HL-60/S4 treated with phorbol 12-myristate 13-acetate at 8.2 ng/mL for 4 days and 3 days (cell line): ENCODE measurements around the gene P2RY13.

Experiments
- in situ Hi-C: fragments of 300-500 bp; cut with MboI; formaldehyde crosslinking; loops from 2 replicates; pipeline ENCODE4 v1.15.0; 2022; ENCODE audit warnings: low sequenced_read_pairs

P2RY13 gene

DNA sequence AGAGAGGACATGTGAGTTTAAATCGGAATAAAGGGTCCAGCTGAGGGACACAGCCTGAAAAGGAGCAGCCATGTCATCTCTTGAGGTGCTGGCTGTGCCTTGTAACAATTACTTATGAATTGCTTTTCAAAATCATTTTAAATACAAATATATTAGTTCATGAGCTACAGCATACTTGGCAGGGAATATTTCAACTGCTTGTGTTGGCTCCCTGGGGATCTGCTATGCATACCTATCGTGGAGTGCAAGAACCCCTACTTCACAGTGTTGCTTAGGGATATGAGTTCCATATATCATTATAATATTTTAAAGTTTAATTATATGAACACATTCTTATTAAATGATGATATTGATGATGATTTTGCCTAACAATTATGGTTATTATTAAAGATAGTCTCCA, 31.9 kb downstream of the P2RY13 start:
- in situ Hi-C loops = loop anchor here (25.0 kb wide), 1 partner anchor 540 kb away; no protein-coding TSS in a partner anchor

DNA sequence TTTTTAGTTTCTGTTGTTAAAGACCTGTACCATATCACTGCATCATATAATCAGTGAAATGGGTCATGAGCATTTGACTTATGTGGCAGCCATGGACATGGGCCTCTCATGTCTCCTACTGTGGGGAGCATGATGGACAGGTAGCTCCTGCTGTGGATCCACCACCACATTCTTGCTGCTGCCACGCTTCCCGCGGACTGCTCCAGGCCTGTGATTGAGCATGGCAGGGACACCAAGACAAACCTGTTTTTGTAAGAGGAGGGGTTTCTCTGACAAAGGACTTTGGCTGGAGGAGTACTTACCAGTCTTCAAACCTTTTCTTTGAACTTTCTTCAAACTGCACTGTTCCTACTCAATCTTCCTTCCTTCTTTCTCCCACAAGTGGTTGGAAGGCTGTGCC, 33.1 kb downstream of the P2RY13 start:
- in situ Hi-C loops = loop anchor here (25.0 kb wide), 1 partner anchor 541 kb away; no protein-coding TSS in a partner anchor

DNA sequence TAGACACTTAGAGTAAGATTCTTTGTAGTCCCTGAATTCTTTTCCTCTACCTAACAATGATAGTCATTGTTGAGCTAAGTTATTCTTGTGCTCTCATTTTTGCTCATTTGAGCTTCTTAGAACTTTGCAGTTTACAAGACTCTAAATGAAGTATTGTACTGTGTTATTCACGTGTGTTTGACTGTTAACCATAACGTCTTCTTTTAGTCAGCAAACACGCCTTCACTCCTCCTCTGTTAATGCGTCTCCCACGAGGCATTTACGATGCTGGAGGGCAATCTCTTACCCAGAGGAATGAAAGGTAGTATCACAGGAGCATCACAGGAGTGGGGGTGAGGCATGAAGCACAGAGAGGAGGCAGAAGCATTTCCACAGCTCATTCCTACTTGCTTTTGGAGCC, 36.2 kb downstream of the P2RY13 start:
- in situ Hi-C loops = loop anchor here (25.0 kb wide), 1 partner anchor 544 kb away; no protein-coding TSS in a partner anchor

DNA sequence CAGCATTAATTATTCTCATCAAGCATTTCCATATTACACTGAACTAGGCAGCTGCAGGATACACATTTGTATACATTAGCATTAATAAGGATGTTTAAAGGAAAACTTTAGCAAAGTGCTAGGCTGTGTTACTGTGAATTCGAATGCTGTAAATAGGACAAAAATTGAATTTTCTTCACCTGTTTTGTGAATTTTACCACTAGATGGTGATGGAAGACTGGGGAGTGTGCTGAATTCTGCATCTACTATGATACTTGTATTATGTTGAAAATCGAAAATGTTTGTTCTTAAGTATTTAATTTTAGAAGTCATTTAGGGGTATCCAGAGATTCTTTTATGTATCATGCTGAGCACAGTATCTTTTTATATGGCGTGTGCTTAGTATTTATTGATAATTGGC, 38.7 kb downstream of the P2RY13 start:
- in situ Hi-C loops = loop anchor here (25.0 kb wide), 1 partner anchor 547 kb away; no protein-coding TSS in a partner anchor

DNA sequence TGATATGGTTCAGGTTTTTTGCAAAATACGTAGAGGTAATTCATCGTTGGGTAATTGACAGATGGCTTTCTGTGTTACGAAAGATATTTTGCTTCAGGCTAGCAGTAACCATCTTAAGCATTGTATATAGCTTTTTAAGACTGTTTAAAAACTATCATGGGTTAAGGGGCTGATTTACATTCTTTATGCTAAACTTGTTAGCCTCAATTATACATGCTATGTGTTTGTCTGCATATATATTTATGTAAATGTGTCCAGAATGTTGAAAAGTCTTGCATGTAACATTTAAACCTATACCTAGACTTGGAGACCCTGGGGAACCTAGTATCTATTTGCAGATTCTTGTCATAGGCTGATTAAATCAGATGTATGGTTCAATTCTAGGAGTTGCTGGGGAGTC, 39.9 kb downstream of the P2RY13 start:
- in situ Hi-C loops = loop anchor here (25.0 kb wide), 1 partner anchor 548 kb away; no protein-coding TSS in a partner anchor

DNA sequence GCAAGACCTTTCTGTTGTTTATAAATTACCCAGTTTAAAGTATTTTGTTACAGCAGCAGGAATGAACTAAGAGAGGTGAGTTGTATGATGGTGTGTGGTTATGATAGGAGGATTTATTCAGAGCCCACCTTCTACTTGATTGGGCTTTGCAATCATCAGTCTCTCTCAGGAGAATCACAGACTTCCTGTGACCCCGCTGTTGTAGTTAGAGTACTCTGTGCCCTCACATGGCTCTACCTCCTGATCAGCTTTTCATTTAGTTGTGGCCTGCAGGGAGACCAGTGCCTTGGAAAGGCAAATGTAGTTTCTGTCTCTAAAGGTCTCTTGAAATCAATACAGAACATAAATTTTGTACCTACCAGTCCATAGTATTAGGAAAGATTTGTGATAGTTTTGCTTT, 43.4 kb downstream of the P2RY13 start:
- in situ Hi-C loops = loop anchor here (25.0 kb wide), 1 partner anchor 551 kb away; no protein-coding TSS in a partner anchor

DNA sequence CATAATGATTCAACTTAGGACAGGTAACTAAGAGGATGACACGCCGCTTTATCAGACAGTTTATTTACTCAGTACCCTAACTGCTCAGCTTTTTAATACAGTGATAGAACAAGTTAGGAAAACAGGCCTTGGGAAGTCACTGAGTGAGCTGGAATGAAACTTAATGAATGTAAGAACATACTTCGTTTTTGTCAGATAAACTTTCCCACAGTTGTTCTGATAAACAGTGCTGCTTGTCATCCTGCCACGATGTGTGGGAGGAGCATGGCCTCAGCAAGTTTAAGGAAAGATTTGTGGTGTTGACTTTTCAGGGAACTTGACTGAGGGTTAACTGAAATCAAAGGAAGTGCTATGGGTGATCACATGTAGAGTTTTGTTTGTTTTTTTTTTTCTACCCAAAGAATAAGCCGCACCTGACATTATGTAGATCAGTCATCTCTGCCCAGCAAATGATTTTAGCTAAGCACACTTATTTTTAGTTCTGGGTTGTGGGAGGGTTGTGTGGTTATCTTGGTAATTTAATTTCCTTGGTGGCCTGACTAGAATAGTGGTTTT, 45.4 kb downstream of the P2RY13 start:
- in situ Hi-C loops = loop anchor here (25.0 kb wide), 1 partner anchor 553 kb away; no protein-coding TSS in a partner anchor

DNA sequence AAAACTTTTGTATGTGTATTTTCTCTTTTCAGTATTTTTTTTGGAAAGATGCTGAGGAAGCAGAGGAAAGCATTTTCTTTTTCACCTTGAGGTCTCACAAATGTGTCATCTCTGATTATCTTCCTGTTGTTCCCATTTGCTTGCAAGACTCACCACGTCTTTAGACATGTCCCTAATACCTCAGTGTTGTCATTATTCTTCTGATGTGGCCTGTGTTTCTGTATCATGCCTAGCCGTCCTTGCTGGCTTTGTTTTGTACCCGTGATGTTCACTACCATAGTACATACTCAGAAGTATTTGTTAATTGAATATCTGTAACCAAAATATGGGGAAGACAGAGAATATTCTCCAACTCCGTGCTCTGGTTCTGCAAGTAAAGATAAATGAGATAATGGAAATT, 46.0 kb downstream of the P2RY13 start:
- in situ Hi-C loops = loop anchor here (25.0 kb wide), 1 partner anchor 554 kb away; no protein-coding TSS in a partner anchor

DNA sequence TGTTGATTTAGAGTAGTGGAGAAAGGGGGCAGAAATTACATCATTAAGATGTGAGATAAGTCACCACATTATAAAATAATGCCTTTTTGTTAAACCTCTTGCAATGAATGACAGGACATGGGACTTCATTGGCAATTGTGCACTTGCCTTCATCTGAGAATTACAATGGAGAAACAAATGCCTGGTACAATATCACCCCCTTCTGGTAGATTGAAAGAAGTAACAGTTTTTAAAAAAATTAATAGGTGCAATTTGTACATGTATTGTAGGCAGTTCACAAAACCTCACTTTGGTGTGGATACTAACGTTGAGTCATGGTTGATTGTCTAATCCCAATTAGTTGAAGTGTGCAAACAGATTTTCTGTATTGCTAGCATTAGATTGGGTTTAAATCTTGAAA, 46.4 kb downstream of the P2RY13 start:
- in situ Hi-C loops = loop anchor here (25.0 kb wide), 1 partner anchor 554 kb away; no protein-coding TSS in a partner anchor

DNA sequence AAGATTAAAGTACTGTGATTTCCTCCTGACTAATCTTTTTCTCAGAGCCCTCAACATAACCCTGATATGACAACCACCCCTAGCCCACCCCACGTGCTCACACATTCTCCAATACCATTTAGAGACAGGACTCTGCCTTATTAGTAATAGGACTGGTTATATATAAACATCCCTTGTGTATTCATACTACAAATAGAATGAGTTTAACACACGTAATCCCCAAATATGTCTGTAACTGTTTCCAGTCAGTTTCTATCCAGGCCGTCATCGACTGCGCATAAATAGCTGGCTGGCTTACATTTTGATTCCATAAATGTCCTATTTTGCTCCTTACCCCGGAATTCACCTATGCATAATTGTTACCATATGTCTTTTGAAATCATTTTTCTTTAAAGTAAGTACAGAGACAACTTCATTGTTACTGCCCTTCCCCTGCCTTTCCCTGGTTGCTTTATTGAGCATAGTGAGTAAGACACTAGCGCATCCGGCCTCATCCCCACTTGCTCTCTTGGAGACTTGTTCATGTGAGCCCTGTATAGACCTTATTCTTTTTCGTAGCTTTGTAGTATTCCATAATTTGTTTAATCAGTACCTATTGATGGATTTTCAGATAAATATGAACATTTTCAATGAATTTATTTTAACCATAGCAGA, 47.6 kb downstream of the P2RY13 start:
- in situ Hi-C loops = loop anchor here (25.0 kb wide), 1 partner anchor 556 kb away; no protein-coding TSS in a partner anchor

DNA sequence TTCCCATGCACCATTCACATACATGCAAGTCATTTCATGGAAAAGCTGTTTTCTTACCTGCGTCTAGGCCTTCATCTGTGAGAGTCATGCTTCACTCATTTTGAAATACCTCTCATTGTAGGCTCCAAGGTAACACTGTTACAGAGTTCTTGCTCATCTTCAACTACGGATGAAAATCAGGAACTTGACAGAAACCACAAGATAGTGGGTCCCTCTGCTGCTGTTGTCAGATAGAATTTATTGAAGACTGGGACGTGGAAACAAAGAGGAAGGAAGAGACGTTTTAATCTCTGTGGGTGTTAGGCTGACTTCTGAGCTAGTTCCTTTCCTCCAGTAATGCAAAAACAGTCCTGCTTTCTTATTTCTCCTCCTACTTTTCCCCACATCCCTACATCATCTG, 51.1 kb downstream of the P2RY13 start, which contains the start of gene P2RY14:
Gene P2RY14, minus strand, starts transcription at position 313 of the 400 bp plus-strand sequence. CDS start 64,226 bp downstream, outside the sequence.
- in situ Hi-C loops = loop anchor here (5.0 to 25.0 kb wide), 3 partner anchors 53 to 559 kb away; no protein-coding TSS in a partner anchor

DNA sequence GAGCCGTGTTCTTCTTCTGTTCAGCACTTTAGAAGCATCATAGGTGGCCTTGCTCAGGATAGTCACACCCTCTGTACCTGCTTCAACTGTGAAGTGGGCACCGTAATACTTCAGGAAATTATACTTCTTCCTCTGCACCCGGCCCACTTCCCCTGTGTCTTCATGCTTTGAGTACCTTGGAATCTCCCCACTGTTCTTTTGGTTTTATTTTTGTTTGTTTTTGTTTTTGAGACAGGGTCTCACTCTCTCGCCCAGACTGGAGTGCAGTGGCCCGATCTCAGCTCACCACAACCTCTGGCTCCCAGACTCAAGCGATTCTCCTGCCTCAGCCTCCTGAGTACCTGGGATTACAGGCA, 52.7 kb downstream of the P2RY13 start:
- in situ Hi-C loops = loop anchor here (5.0 to 25.0 kb wide), 3 partner anchors 52 to 561 kb away; no protein-coding TSS in a partner anchor
